NCI-H510A (cell line): ENCODE measurements around the gene AAK1.
A peak's percentile ranks its signal among the peaks of the same experiment; 100 is the strongest.
"Not testable (repeated sequence)": the region's sequence is repeated elsewhere in the genome, so short reads cannot be mapped to it uniquely, and the experiment has no call there.

ENCODE experiments used
- DNase-seq: peaks from one replicate; lab custom pipeline; 2025; lab: John Stamatoyannopoulos, UW

The AAK1 gene

DNA sequence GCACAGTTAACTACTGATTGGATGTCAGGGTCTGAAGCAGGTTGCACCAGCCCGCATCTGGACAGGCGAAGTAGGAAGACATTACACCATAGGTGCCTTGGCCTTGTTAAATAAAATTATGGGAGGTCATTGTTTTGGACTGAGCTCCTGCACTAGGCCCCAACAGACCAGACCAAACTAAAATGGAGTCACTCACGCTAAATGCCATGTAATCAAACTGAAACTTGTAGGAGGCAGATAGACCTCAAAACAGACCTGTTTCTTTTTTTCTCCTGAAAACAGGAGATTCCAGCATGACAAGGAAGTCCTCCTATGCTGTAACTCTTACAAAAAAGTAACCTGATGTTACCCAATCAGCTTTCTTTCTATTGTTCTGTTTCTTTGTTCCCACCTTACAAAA, 190.9 kb downstream of the AAK1 start:
- no peak for DNase-seq

DNA sequence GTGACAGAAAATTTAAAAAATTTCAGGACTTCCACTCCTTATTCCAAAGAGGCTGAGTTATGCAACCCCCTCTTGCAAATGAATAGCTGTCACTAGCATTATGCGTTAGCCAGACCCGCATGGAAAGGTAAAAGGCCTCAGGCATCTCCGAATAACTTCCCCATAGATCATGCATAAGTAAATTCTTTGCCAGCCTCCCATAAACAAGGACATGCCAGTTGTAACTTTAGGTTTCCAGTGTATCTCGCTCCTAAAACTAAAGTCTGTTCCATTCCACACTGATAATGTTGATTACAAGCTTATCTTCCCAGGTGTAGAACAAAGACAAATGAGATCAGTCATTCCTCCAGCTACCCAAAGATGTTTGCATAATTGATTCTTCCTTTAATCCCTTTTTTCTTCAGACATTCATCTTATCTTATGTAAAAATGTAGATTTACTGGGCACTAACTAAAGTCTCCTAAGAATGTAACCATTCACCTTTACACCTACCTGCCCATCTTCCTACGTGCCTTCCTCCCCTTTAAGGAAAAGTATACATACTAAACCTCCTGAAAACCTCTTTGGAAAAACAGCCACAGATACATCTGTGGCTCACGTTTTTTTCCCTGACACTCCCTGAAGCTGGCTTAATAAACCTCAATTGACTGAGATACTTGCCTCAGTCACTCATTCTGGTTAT, 192.7 kb downstream of the AAK1 start:
- DNase-seq: no peak

DNA sequence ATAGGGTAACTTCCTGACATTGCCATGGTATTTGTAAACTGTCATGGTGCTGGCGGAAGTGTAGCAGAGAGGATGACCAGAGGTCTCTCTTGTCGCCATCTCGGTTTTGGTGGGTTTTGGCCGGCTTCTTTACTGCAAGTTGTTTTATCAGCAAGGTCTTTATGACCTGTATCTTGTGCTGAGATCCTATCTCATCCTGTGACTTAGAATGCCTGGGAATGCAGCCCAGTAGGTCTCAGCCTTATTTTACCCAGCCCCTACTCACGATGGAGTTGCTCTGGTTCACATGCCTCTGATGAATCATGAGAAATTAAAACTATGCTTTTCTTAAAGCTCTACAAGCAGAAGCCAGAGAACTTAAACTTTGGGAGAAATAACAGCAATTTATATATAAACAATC, 193.6 kb downstream of the AAK1 start:
- no peak for DNase-seq

DNA sequence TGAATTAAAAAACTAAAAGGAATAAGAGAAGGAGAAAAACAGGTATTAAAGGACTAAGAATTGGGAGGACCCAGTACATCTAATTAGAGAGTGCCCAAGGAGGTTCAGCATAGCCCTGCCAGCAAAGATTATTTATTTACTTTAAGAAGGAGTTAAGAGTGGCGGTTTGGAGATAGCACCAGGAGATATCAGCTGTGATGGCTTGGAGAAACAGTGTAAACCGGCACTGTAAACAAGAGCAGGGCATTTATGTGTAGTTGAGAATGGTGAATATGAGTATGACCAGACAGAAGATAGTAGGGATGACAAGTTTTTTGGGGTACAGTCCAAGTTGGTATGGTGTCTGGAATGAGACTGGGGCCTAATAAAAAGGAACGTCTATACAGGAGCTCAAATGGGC, 199.9 kb downstream of the AAK1 start:
- not testable (repeated sequence) for DNase-seq

DNA sequence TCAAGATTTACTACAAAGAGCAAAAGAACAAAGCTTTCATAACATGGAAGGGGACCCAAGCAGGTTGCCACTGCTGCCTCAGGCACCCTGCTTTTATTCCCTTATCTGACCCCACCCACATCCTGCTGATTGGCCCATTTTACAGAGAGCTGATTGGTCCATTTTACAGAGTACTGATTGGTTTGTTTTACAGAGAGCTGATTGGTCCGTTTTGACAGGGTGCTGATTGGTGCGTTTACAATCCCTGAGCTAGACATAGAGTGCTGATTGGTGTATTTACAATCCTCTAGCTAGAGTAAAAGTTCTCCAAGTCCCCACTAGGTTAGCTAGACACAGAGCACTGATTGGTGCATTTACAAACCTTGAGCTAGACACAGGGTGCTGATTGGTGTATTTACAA, 204.0 kb downstream of the AAK1 start:
- DNase-seq: not testable (repeated sequence)

DNA sequence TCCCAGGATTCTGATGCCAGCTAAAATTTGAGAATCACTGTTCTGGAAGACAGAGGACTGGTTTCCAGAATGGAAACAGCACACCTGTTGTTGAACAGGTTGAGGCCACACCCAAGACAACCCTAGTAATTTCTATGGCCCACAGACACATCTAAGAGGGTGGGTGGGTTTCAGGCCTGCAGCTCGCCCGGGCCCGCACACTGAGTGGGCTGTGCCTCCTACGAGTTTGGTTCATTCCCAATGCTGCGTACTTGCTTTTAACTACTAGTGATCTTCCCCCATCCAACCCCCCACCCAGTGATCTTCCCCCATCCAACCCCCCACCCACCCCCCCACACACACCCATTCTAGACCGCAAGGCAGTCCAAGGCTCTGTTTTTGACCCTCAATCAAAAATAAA, 205.0 kb downstream of the AAK1 start:
- no peak for DNase-seq

DNA sequence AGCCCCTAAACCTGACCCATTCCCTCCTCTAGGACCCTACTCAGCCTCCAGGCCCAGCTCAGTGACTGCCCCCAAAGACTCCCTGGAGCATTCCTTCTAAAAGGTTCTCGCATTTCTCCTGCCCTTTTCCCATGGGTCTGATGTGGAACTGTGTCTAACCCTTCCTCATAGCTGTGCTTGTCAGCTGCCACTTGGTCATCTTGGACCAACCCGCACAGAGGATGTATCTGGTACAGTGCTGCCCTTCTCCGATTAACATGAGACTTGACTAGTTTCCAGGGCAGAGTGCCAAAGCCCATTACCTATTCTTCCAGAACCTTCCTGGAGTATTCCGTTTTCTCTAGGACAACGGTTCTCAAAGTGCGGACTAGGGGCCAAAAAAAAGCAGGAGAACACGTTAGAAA, 205.8 kb downstream of the AAK1 start:
- no peak for DNase-seq

DNA sequence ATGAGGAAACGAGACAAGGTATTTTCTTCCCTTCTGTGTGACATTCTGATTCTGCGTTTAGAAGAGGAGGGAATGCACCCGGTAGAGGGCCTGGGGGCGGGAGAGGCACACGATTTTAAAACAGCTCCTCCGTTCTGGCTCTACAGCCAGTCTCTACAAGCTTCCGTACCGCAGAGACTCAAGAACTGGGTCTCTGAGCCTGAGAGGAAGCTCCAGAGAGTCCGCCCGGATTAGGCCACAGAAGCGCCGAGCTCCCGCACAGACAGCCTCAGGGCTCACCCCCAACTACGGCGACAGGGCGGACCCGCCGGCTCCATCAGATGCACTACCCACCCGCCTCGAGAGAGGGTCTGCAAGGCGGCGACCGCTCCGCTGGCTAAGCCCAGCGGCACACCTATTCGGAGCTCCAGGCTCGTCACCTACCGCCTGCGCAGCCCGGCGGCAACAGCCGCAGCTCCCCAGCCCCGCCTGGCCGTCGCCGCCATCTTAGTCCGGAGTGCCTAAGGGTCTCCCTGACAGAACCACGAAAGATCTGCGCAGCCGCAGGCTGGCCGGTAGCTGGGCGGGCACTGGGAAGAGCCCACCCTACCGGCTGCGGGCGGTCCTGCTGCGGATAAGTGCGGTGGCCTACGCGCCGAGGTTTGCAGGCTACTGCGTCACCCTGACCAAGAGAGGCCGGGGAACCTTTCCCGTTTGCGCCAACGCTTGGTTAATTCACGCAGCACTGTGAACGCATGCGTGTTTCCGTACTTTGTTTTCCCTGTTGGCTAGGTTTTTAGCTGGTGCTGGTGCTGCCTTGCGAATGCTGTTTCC, 206.4 kb downstream of the AAK1 start, which contains the start of gene NFU1:
NFU1 (minus strand) TSS at position 498 of the 813 bp plus-strand sequence; CDS start at position 485, 13 bp downstream.
- DNase-seq: peak; percentile 87

DNA sequence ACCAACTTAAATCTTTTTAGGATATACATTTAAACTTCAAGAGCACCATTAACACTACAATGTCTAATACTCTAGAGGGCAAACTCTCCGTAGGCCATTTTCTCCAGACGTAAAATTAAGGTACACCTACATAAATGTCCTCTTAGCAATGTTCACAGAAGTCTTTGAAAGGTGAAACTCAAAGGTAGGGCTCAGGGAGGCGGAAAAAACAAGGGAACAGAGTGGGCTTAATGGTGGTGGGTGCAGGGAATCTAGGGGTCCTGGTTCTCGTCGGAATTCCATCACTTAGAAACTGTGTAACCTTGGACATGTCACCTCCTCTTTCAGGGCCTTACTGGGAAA, 207.0 kb downstream of the AAK1 start:
- no peak for DNase-seq

DNA sequence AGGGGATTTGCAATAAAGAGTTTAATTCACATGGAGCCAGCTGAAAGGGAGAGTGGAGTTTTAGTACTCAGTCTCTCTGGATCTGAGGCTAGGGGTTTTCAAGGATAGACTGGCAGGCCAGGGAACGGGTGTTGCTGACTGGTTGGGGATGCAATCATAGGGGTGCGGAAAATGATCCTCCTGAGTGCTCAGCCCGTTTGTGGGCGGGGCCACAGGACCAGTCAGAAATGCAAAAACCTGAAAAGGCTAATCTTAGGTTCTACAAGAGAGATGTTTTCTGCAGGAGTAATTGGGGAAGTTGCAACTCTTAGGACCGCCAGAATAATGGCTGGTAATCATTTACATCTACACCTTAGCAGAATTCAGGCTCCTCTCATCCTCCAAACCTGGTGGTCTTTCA, 208.8 kb downstream of the AAK1 start:
- no peak for DNase-seq

DNA sequence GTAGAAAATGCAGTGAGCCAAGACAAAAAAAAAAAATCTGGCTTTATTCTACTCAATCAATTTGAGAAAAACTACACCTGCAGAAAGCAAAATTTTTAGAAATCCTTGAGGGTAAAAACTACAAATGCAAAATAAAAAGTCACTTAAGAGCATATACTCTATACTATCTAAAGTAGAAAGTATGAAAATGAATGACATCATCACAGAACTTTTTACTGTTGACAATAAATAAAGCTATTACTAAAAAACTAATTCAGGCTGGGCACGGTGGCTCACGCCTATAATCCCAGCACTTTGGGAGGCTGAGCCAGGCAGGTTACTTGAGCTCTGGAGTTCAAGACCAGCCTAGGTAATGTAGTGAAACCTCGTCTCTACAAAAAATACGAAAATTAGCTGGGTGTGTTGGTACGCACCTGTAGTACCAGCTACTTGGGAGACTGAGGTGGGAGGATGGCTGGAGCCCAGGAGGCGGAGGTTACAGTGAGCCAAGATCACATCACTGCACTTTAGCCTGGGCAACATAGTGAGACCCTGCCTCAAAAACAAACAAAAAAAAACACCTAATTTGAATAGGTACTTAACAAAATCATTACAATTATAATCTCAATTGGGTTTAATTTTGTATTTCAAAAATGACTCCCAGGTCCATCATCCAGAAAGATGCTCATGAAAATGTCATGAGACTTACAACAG, 213.9 kb downstream of the AAK1 start:
- DNase-seq: no peak

DNA sequence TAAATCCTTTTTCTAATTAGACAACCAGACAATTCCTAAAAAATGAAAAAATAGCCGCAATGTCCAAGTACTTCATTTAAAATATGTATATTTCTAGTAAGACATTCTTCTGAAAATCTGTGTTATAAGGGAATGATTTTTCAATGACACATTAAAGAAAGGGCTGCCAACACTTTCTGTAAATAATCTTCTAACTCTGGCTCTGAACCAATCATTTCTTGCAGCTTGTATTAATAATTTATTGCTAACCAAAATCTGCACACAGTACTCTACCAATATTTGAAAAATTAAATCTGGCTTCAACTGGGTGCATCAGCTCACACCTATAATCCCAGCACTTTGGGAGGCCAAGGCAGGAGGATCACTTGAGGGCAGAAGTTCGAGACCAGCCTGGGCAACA, 214.6 kb downstream of the AAK1 start:
- DNase-seq: no peak

DNA sequence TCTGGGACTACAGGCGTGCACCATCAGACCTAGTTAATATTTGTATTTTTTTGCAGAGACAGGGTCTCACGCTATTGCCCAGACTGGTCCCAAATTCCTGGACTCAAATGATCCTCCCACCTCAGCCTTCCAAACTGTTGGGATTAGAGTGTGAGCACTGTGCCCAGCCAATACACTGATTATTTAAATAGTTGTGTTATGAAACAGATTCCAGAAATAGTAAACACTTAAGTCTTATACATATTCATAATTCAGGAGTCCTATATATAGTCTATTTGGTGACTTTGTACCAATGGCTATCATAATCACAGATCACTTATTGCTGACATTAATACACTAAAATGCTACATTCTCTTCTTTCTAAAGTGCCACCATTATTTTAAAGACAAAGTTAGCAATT, 219.1 kb downstream of the AAK1 start:
- DNase-seq: no peak

DNA sequence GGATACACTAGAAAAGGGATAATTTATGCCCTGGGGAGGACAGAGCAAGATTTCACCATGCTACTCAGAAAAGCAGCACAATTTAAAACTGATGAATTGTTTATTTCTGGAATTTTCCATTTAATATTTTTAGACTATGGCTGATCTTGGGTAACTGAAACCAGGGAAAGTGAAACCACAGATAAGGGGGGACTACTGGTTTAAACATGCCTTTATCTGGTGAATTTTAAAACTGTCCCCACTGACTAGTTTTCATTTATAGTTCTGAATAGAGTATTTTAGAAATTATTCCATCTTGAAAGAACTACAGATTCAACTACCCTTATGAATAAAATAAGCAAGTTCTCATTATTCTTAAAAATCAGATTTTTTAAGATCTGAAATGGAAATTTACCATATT, 221.3 kb downstream of the AAK1 start:
- no peak for DNase-seq

DNA sequence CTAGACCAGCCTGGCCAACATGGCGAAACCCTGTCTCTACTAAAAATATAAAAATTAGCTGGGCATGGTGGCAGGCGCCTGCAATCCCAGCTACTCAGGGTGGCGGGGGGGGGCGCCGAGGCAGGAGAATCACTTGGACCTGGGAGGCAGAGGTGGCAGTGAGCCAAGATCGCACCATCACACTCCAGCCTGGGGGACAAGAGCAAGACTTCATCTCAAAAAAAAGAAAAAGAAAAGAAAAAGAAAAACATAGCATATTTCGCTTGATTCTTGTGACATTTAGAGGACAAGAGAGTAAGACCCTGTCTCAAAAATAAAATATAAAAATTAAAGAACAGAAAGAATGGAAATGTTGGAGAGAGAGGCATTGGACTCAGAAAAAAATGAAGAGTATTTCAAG, 224.4 kb downstream of the AAK1 start:
- not testable (repeated sequence) for DNase-seq

DNA sequence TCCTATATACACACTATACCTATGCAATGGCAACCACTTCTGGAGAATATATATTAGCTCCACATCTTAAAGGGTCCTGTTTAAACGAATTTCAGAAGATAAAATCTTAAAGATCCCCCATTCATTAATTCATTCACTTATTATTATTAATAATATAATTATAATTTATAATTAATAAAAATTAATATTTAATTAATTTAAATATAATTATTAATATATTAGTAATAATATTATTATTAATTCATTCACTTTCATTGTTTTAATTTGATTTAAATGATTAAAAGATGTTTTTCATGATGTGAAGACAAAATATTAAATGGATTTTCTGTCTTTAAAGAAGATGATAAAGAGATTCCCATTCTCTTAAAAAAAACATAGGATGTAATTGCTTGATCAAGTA, 227.4 kb downstream of the AAK1 start:
- DNase-seq: no peak
